ENCODE measurements around the gene ACCSL. TPM values are rescaled to one million over a fixed set of nuclear protein-coding genes. Genes with fewer than 3 reads are reported as not detected.
A peak's percentile ranks its signal among the peaks of the same experiment; 100 is the strongest.

The ACCSL gene
- total RNA-seq, 1 experiment from 2014 or later = not detected

DNA sequence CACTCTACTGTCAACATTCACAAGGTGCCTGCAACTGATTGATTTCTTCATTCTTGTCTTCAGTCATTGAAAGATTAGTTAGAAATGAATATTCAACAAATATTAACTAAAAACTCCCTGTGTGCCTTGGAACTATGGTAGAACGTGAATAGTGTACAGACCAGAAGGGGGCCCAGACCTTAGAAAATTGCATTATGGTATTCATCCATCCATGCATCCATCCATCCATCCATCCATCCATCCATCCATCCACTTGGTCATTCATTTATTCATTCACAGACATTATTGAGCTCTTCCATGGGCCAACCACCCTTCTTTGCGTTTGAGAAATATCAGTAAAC is 10.2 kb upstream of the ACCSL start:
- no peak for DNase-seq (ENCODE audit: low spot score)
- in situ Hi-C loops (cut with HindIII; ENCODE audit: low sequenced_read_pairs) = no loop called here

DNA sequence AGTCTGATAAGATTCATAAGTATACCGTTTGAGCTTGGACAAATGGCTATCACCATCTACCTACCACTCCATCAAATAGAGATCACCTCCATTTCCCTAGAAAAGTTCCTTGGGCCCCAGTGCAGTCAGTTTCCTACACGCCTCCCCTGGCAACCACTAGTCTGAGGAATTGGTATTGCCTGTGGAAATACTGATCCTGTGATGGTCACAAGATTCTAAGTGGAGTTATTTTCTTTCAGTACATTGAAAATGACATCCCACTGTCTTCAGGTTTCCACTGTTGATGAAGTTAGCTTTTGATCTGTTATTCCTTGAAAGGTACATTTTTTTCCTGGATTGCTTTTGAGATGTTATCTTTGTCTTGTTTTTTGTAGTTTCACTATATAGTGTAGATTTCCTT is 4.6 kb upstream of the ACCSL start:
- no peak for DNase-seq (ENCODE audit: low spot score)
- in situ Hi-C loops (cut with HindIII; ENCODE audit: low sequenced_read_pairs) = no loop called here

DNA sequence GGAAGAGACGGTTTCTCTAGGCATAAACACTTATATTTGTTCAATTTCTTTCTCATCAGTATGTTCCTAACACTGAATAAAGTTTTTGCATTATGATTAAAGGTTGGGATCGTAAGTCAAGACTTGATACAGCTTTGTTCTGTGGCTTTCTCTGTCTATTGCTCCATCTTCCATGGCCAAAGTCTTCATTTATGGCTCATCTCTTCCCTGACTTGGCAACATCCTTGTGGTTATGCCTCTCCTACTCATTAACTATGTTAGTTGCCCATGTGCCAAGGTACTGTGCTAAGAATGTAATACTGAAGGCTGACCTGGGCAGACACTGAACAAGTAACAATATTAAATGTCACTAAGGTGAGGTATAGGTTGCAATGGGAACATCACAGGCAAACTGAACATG is 1.6 kb upstream of the ACCSL start:
- no peak for DNase-seq (ENCODE audit: low spot score)
- in situ Hi-C loops (cut with HindIII; ENCODE audit: low sequenced_read_pairs) = no loop called here

DNA sequence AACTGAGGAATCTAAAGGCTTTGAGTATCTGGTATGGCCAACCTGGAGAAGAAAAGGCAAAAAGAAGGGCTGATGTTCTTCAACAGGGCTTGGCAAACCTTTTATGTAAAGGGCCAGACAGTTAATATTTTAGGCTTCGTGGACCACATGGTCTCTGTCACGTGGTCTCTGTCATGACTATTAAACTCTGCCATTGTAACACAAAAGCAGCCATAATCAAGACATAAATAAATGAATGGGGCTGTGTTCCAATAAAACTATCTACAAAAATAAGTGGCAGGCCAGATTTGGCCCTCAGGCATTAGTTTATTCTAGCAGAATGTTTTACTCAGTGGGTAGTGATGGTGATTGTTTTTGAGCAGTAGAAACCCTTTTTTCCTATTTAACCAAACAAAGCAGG is 483 bp upstream of the ACCSL start:
- DNase-seq (ENCODE audit: low spot score) = no peak
- in situ Hi-C loops (cut with HindIII; ENCODE audit: low sequenced_read_pairs) = no loop called here

DNA sequence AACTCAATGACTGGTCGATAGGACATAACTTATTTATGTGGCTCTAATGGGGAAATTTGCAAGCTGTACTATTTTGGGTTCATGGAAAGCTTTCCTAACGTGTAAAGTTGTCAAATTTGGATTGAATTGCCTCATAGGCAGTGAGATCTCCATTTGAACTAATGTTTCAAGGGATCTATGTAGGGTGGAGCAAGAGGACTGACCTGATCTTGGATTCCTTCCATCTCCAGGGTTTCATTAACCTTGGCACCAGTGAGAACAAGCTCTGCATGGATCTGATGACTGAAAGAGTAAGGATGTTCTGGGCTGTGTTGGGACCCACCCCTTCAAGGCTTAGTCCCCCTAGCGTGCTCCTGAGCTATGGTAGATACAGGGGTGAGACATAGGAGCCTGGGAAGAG is 2.1 kb downstream of the ACCSL start:
- in situ Hi-C loops (cut with HindIII; ENCODE audit: low sequenced_read_pairs) = no loop called here
- DNase-seq (ENCODE audit: low spot score) = no peak

DNA sequence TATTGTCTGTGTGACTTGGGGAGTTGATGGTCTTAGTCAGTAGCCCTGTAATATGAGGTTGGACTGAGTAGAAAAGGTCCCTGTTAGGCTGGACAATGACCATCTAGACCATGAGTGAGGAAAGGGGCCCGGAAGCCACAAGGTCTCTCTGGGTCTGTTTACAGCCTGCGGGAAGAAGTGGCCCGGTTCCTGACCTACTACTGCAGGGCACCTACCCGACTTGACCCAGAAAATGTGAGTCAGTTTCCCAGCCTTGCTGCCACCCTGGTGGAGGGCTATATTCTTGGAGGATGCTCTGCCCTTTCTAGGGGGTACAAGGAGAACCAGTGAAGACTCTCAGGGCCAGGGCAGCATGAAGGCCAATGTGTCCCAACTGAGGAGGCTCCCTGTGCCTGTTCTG is 3.4 kb downstream of the ACCSL start:
- in situ Hi-C loops (cut with HindIII; ENCODE audit: low sequenced_read_pairs) = no loop called here
- no peak for DNase-seq (ENCODE audit: low spot score)

DNA sequence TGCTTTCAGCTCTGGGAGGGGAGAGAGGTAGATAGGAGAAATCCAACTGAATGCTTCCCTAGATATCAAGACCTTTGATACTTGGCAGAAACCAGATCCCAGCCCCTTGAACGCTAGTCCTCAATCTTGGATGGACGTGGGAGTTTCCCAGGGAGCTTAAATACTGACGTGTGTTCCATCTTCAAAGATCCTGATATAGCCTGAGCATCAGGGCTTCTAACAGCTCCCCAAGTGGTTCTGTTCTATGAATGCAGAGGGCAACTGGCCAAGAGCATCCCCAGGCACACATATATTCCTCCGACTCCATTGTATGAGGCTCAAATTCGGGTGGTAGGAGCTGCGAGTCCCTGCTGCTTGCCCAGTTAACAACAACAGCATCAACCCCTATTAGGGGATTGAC is 9.6 kb downstream of the ACCSL start:
- in situ Hi-C loops (cut with HindIII; ENCODE audit: low sequenced_read_pairs) = no loop called here
- DNase-seq (ENCODE audit: low spot score) = no peak

DNA sequence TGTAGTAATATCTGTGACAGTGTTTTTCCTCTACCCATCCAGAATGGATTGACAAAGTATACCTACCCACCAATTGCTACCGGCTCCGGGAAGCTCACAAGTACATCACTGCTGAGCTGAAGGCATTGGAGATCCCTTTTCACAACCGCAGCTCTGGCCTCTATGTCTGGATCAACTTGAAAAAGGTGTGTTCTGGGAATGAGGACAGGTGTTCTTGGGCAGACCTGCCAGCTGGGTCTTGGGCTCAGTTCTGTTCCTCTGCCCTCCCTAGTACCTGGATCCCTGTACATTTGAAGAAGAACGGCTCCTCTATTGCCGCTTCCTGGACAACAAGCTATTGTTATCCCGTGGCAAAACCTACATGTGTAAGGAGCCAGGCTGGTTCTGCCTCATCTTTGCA is 10.5 kb downstream of the ACCSL start:
- in situ Hi-C loops (cut with HindIII; ENCODE audit: low sequenced_read_pairs) = no loop called here
- no peak for DNase-seq (ENCODE audit: low spot score)

DNA sequence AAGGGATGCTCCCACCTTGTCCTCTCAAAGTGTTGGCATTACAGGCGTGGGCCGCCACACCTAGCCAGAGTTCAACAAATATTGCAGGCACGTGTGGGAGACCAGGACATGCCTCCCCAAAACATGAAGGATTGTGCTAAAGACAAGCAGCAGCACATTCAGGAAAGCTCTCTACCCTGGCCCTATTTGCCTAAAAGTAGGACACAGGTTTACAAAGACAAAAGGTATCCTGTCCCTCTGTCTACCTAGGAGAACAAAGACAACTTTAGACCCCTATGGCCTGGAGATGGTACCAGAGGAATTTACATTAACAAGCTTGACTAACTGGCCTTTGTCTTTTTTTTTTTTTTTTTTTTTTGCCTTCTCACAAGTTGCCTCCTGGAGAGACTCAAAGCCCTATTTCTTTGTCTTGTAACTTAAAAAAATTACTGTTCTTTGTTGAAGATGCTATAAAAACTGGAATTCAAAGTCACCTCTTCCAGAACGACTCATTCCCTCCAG is 17.4 kb downstream of the ACCSL start:
- no peak for DNase-seq (ENCODE audit: low spot score)
- in situ Hi-C loops (cut with HindIII; ENCODE audit: low sequenced_read_pairs) = no loop called here

DNA sequence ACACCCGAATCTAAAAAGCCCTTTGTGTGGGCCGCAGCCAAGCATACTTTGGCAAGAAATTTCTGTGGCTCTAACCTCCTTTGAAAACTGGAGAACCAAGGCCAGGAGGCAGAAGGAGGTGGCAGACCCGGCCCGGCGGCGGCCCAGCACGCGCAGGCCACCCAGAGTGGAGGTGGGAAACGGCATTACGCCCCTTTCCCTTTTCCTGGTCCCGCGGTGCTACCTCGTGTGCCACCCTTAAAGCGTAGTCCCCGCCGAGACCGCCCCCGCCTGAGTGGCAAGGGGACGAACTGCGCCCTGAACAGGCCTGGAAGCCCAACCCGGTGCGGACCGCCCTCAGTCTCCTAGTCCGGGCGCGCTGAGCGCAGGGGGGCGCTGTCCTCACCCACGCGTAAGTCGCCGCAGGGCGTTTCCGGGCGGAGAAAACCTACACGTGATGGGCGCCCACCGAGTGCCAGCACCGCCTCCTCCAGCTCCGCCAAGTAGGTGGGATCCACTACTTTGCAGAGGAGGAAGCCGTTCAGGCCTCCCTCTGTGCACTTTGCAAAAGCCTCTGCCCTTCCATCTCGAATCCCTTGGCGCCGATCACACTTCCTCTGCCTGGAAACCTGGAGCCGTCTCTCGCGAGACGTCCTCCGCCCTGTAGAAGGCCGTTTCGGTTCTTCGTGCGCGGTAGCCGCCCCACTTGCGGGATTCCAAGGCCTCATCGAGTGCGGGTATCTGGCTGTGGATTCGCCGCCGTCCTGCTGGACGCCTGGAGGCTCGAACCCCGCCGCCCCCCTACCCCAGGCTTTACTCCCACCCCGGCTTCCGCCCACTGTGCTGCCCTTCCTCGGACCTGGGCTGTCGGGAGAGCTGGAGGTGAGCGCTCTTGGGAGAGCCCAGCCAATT is 18.3 kb downstream of the ACCSL start, which contains the start of gene ACCS:
Gene ACCS, plus strand, starts transcription at position 430 of the 891 bp plus-strand sequence. CDS start 1,358 bp downstream, outside the sequence.
- peak; percentile 85 for DNase-seq (ENCODE audit: low spot score)
- in situ Hi-C loops (cut with HindIII; ENCODE audit: low sequenced_read_pairs) = no loop called here

DNA sequence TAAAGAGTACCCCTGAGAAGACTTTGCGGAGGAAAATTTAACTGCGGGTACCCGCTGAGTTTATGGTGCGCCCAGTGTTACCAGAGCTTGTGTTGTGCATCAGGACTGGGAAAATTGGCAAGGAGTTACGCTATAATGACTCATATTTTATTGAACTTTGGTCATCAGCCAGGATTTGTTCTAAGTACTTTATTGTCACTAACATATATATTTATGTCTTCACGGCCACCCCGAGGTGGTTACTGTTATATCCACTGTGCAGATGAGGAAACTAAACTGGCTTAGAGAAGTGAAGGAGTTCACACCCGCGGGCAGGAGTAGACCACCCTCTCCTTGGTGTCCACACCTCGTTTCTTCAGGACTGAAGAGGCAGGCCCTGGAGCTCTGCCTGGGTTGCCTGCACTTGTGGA is 19.0 kb downstream of the ACCSL start:
- in situ Hi-C loops (cut with HindIII; ENCODE audit: low sequenced_read_pairs) = no loop called here
- DNase-seq (ENCODE audit: low spot score) = no peak

DNA sequence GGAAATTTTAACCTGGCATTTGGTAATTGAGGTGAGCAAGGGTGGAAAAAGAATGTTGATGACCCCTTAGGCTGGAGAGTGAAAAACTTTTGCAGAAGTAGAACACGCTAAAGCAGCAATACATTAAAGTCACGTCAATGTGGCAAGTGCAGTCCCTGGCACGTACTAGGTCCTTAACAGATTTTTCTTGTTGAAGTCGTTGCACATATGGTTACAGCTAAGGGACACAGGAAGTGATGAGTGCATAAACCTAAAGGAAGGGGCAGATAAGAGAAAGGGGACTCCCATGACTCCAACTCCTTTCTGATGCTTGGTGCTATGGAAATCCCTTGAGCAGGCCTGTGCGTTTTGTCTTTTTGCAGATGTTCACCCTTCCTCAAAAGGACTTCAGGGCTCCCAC is 19.5 kb downstream of the ACCSL start:
- no peak for DNase-seq (ENCODE audit: low spot score)
- in situ Hi-C loops (cut with HindIII; ENCODE audit: low sequenced_read_pairs) = no loop called here

DNA sequence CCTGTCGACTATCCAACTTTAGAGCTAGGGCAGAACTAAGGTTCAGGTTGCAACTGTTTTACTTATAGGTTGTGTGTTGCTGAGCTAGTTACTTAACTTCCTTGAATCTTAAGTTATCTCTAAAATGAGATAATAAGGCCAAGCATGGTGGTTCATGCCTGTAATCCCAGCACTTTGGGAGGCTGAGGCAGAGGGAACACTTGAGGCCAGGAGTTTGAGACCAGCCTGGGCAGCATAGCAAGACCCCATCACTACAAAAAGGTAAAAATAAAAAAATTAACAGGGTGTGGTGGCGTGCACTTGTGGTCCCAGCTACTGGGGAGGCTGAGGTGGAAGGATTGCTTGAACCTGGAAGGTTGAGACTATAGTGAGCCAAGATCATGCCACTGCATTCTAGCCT is 20.4 kb downstream of the ACCSL start:
- in situ Hi-C loops (cut with HindIII; ENCODE audit: low sequenced_read_pairs) = no loop called here
- no peak for DNase-seq (ENCODE audit: low spot score)

DNA sequence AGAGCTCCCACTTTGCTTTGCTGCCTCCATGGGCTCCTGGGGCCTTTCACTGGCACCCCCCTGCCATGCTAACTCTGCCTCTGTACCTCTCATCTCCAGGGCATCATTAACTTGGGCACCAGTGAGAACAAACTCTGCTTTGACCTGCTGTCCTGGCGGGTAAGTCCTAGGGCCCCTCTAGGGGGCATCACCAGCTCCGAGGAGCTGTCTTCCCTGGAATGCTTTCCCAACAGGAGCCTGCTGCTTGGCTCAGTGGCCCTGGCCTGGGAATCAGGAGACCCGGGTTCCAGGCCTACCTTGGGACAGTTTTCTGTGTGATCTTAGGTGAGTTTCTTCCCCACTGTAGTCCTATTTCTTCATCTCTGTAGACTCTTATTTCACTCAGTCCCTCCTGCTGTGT is 23.4 kb downstream of the ACCSL start:
- in situ Hi-C loops (cut with HindIII; ENCODE audit: low sequenced_read_pairs) = no loop called here
- no peak for DNase-seq (ENCODE audit: low spot score)

DNA sequence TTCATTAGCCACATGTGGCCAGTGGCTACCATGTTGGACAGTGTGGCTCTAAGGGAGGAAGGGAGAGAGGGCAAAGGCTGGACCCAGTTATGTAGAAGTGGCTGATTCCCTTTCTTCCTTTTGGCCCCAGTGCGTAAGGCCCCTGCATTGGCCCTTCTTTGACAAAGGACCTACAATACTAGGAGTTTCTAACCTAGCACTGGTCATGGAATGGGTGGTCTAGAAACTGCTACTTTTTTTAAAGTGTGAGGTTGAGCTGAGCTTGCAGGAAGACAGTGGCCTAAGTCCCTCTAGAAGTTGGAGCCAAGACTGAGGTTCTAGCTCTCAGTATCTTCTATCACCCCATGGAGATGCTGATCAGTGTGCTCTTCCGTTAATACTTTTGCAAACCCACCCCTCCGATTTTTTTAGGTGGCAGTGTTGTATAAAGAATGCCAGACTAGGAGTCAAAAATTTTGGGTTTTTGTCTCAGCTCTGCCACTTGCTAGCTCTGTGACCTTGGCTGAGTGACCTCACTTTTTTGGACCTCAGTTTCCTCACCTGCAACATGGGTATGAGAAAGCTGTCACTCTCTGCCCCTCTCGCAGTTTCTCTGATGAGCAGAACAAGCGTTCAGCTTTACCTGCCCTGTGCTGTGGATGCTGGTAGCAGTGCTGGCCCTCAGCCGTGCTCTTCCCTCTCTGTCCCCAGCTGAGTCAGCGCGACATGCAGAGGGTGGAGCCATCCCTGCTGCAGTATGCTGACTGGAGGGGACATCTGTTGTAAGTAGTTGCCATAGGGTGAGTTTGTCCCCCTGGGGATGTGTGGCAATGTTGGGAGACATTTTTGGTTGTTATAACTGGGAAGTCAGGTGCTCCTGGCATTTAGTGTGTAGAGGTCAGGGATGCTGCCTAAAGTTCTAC is 25.2 kb downstream of the ACCSL start:
- no peak for DNase-seq (ENCODE audit: low spot score)
- in situ Hi-C loops (cut with HindIII; ENCODE audit: low sequenced_read_pairs) = no loop called here

DNA sequence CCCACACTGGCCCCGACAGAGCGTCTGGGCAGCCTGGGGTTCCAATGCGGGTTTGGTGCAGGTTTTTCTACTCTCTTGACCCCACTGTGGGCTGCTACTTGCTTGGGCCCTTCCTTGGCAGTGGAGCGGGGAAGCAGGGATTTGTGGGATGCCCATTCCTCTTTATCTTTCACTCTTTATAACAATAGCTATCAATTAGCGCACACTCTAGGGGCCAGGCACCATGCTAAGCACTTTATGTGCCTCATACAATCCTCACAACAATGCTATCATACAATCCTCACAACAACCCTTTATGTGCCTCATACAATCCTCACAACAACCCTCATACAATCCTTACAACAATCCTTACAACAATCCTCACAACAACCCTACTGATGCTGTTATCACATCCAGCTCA is 31.0 kb downstream of the ACCSL start:
- in situ Hi-C loops (cut with HindIII; ENCODE audit: low sequenced_read_pairs) = no loop called here
- DNase-seq (ENCODE audit: low spot score) = no peak

DNA sequence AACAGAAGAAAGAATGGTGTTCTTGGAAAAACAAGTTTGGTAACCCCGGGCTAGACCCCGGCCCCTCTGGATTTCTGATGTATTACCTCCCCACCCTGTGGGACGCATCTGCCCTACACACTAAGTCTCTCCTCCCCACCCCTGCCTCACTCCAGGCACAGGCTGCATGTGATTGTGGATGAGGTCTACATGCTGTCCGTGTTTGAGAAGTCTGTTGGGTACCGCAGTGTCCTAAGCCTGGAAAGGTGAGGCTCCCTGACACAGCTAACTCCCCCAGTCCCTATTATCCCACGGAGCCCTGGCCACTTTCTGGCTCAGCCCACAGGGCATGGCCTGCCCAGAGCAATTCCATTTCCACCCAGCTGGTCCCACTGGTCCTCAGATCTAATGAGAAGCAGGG is 31.6 kb downstream of the ACCSL start:
- in situ Hi-C loops (cut with HindIII; ENCODE audit: low sequenced_read_pairs) = no loop called here
- no peak for DNase-seq (ENCODE audit: low spot score)

DNA sequence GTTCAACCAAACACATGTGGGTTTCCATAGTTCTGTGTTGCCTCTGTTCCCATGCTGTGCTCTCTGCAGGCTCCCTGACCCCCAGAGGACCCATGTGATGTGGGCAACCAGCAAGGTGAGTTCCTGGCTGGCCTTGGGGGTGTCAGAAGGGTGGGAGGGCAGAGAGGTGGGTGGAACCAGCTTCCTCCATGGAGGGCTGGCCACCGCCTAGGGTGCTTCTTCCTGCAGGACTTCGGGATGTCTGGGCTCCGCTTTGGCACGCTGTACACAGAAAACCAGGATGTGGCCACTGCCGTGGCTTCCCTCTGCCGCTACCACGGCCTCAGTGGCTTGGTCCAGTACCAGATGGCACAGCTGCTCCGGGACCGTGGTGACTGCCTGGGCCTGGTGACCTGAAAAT is 33.2 kb downstream of the ACCSL start:
- in situ Hi-C loops (cut with HindIII; ENCODE audit: low sequenced_read_pairs) = no loop called here
- no peak for DNase-seq (ENCODE audit: low spot score)

DNA sequence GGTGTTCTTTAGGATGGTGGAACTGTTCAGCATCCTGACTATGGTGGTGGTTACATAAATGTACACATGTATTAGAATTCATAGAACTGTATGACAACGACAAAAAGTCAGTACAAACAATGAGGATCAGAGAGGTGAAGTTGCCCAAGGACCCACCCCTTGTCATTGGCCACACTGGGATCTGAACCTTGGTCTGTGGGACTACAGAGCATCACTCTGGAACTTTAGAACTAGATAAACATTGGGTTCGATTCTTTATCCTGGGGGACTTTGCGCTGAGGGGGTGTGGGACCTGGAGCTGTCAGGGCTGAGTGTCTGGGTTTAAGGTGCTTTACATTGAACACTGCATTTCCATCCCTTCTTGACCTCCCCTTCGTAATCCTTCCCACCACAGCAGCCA is 34.9 kb downstream of the ACCSL start:
- no peak for DNase-seq (ENCODE audit: low spot score)
- in situ Hi-C loops (cut with HindIII; ENCODE audit: low sequenced_read_pairs) = no loop called here

DNA sequence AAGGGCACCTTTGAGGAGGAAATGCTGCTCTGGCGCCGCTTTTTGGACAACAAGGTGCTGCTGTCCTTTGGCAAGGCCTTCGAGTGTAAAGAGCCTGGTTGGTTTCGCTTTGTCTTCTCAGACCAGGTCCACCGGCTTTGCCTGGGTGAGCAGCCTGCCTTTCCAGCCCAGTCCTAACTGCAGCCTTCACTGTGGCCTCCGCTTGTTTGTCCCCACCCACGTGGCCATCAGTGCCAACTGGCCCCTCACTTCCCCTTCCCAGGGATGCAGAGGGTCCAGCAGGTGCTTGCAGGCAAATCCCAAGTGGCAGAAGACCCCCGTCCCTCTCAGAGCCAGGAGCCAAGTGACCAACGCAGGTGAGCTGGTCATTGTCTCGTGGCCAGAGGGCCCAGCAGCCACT is 35.7 kb downstream of the ACCSL start:
- no peak for DNase-seq (ENCODE audit: low spot score)
- in situ Hi-C loops (cut with HindIII; ENCODE audit: low sequenced_read_pairs) = no loop called here
